Fibroblast of skin of abdomen (primary cell): ENCODE results near the gene KCTD19.
A peak's percentile ranks its signal among the peaks of the same experiment; 100 is the strongest.

ENCODE experiments used
- DNase-seq: peaks from one replicate; pipeline ENCODE4 v3.0.0-alpha.2; 2013

Gene KCTD19

GRCh38 chr16:67258161-67258835 is 68.2 kb downstream of the KCTD19 start:
- DNase-seq = no peak

- no peak for DNase-seq
Observed at GRCh38 chr16:67257486-67258160, 68.9 kb downstream of the KCTD19 start.

- no peak for DNase-seq
Observed at GRCh38 chr16:67256701-67257230, 69.8 kb downstream of the KCTD19 start.

DNA sequence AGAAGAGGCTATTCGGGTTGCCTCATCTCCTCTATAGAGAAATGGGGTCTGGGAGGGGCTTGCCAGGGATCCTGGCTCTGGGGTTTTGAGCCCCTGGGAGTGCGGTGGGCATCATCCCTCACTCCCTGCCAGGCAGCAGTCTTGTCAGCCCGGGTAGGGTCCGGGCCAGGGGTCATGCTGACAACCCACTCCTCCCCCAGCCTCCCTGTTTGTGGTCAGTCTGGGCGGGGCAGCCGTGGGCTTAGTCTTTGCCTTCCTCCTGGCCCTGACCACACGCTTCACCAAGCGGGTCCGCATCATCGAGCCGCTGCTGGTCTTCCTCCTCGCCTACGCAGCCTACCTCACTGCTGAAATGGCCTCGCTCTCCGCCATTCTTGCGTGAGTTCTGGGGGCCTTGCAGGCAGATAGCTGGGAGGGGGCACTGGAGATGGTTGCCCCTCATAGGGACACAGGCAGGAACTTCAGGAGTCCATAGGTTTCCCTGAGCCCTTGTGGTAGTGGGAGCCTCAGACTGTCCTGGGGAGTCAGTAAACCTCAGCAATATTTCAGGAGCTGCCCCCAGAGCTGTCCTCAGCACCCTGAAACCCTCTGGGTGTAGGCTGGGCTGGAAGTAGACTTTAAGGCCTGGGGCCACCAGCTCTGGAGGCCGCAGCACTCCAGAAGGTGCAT is 70.9 kb downstream of the KCTD19 start:
- no peak for DNase-seq

DNA sequence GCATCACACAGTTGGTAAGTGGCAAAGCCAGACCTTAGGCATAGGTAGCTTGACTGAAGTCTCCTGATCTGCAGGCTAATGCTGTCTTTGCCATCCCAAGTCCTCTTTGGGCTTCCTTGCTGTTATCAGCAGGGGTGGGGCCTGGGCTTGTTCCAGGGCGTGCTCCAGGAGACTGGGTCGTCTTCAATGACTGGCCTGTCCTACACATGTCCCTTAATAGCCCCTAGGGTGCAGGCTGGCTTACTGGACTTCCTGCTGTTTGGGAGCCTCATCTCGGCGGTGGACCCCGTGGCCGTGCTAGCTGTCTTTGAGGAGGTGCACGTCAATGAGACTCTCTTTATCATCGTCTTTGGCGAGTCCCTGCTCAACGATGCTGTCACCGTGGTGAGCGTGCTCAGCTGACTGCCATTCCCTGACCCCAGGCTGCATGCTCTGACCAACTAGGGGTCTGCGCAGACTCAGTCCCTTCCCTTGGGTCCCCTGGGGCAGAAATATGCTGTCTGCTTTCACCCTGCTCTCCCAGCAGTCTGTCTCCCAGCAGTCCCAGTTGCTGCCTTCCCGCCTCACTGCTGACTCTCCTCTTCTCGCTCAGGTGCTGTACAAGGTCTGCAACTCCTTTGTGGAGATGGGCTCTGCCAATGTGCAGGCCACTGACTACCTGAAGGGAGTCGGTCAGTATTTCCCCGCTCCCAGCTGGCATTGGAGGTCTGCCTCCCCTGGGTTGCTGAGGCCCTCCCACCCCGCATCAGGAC is 71.6 kb downstream of the KCTD19 start:
- no peak for DNase-seq

GRCh38 chr16:67252609-67253497 is 73.7 kb downstream of the KCTD19 start:
- no peak for DNase-seq

DNA sequence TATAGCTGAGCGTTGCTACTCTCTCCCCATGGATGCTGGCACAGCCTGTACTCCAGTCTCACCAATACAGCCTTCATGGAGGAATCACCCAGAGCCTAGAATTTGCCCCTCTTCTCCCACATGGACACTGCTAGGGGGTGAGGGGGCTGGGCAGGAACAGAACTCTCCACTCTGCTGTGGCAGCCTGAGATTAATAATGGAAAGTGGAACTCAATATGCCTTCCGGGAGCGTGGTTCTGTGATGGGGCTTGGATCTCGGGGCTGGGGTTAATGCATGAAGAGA is 76.6 kb downstream of the KCTD19 start:
- DNase-seq = no peak

GRCh38 chr16:67249178-67250044 is 77.1 kb downstream of the KCTD19 start:
- DNase-seq = no peak

GRCh38 chr16:67248401-67249177 is 78.0 kb downstream of the KCTD19 start, which contains the start of gene SLC9A5:
Gene SLC9A5, plus strand, starts transcription at chr16:67248979. Its CDS starts 36 bp downstream, at chr16:67249015.
- no peak for DNase-seq

- DNase-seq = no peak
Observed at GRCh38 chr16:67248073-67248400, 78.5 kb downstream of the KCTD19 start.

DNA sequence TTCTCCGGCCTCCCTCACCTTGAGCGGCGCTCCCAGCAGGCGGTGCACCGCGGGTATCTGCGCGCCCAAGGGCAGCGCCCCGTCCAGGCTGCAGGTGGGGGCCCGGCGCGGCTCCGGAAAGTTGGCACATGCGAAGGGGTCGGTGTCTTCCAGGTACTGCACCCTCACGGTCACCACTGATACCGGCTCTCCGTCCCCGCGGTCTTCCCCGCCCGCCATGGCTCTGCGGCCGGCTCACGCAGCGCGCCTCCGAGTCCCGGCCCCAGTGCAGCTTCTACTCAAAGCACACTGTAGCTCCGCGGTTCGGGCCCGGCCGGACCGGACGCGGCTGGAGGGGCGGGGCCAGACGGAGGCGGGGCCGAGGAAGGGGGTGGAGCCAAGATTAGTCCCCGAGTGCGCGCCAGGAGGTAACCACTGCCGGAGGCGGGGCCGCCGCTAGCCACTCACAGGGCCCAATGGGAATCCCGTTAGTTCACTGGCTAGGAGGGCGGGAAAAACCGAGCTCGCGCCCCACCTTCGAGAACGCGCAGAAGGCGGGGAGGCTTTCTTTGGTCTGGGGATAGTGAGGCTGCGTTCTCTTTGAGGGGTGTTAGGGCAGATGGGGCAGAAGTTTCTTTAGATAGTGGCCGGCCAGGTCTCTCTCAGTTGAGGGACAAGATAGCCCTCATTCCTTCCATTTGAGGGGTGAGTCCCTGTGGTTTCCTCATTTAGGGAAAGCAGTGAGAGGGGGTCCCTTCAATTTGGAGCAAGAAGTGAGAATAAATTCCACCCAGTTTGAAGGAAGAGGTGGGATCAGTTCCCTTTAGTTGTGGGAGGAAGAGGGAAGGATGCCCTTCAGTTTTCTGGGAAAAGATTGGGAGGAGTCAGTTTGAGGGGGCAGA is 79.1 kb downstream of the KCTD19 start, which contains the start of gene FHOD1:
TSS of gene FHOD1 (minus strand) at position 290 of the 881 bp plus-strand sequence. CDS start at position 219, 71 bp downstream.
- DNase-seq = peak; percentile 94

DNA sequence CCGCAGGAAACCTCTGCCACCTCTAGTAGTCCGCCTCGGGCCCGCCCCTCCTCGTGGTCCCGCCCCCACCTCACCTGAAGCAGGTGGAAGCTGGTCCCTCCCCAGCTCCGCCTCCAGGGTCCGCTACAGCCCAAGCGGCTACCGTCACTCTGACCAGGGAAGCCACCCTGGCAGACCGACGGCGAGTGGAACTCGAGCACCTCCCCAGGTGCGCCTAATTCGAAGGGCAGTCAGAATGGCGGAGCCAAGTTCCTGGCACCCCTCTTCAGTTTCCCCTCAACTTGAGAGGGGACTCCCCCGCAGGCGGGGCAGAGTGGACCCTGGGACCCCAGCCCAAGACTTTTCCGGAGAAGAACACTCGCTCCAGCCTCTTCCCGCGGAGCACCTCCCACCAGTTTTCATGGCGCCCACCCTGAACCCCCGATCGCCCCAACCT is 79.8 kb downstream of the KCTD19 start:
- DNase-seq = no peak

- DNase-seq = peak; percentile 88
Observed at GRCh38 chr16:67246081-67246755, 80.3 kb downstream of the KCTD19 start.

- DNase-seq = no peak
Observed at GRCh38 chr16:67245674-67246080, 80.9 kb downstream of the KCTD19 start.

DNA sequence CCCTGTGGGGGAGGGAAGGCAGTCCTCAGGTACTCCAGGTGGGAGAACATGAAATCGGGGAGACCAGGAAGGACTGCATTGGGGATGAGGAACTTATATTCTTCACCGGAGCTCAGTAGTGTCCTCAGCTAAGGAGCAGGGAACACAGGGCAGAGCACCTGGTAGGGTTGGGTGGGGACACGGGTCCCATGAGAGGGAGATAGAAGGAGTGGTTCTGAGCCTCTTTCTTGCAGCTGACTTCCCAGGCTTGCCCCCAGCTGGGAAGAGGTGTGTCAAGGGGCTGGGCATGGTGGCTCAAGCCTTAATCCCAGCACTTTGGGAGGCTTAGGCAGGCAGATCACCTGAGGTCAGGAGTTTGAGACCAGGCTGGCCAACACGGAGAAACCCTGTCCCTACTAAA is 81.4 kb downstream of the KCTD19 start:
- no peak for DNase-seq

DNA sequence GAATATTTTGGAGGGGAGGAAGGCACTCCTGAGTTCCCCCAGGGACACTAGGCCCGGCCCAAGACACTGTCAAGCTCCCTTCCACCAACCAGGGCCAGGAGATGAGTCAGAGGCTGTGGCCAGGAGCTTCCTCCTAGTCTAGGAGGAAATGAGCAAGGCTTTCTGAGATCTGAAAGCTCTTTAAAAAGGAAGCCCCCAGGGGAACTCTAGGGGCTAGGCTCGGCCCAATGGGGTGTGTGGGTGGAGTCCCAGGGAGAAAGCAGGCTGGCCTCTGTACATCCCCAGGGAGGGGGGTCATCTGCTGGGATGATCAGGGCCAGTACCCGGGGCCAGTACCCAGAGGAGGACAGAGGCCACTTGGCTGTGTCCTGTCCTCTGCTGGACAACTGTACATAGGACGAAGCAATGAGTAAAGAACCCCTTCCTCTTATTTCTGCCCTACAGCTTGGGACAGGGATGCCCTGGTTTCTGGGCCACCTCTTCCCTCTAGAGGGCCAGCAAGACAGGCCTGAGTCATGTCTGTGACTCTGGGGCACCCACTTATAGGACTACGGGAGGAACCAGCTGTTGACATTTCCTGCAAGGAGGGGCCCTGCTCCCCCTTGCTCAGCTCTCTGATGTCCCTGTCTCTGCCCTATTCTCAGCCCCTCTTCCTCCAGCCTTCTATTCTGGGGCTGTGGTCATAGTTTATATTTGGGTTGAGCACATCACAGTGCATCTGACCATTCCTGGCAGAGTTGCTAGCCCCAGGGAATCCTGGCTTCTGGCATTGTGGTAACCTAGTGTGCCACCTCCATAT is 82.0 kb downstream of the KCTD19 start:
- DNase-seq = peak; percentile 91

DNA sequence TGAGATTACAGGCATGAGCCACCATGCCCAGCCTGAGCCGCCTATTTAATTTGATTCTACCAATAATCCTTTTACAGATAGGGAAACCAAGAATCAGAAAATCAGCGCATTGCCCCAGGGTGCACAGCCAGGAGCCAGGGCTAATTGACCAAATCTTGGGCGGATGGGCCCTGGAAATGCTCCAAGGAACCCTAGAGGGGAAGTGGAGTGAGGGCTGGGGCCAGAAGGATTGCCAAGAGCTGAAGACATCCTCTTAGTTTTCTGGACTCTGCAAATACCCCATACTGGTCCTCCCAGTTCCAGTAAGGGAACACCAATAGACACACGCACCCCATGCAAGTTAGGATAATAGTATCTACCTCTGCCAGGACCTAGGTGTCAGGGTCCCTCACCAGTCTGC is 83.1 kb downstream of the KCTD19 start:
- DNase-seq = no peak
